Measurements from ENCODE around the gene PTTG2.

PTTG2 gene

DNA sequence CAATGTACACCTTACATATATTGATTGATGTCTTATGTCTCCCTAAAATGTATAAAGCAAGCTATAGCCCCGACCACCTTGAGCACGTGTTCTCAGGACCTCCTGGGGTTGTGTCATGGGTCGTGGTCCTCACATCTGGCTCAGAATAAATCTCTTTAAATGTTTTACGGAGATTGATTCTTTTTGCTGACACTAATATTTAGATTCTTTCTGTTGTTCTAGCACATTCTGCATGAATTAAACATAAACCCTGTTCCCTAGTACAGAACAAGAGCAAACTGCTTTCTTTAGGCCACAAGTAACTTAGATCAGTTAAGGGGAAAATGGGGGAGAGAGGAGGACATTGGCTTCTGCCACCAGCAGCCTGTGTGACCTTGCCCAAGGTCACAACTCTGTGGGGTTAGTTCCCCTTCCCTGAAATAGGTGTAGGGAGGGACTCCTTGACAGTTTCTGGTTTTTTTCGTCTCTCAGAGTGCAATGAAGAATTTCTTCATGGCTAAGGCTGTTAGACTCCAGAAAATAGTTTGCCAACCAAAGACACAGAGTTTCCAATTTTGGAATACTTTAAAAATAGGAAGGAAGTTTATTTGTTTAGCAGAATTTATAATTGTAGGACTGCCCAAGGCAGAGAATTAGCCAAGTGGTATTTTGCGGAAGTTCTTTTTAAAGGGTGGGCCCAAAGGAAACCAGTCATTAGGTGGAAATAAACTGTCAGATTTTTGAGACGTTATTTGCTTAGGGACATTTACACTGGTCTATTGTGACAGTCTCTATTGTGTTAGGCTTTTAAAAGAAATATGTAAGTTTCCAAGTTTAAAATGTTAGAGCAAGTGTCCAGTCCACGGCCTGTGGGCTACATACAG lies 29.4 kb downstream of the PTTG2 start:
- no peak for DNase-seq

DNA sequence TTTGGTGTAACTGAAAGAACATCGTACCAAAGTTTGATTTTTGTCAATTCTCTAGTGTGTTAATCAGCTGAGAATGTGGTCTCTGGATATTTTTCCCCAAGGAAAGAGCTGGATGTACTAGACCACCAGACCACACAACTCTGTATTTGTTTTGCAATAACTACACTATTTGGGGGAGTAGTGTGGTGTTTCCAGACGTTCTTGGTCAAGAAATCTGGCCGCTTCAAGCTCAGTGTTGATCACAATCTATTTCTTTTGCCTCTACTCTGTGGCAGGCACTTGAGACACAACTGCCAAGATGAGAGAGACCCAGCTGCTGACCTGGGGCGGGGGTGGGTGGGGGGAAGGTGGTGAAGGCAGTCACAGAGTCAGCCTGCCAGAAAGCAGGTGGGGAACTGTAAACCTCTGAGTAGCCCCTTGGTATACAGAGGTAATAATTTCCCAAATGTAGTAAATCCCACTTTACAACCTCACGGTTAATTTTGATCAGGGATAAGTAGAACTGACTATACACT lies 30.6 kb downstream of the PTTG2 start:
- no peak for DNase-seq

DNA sequence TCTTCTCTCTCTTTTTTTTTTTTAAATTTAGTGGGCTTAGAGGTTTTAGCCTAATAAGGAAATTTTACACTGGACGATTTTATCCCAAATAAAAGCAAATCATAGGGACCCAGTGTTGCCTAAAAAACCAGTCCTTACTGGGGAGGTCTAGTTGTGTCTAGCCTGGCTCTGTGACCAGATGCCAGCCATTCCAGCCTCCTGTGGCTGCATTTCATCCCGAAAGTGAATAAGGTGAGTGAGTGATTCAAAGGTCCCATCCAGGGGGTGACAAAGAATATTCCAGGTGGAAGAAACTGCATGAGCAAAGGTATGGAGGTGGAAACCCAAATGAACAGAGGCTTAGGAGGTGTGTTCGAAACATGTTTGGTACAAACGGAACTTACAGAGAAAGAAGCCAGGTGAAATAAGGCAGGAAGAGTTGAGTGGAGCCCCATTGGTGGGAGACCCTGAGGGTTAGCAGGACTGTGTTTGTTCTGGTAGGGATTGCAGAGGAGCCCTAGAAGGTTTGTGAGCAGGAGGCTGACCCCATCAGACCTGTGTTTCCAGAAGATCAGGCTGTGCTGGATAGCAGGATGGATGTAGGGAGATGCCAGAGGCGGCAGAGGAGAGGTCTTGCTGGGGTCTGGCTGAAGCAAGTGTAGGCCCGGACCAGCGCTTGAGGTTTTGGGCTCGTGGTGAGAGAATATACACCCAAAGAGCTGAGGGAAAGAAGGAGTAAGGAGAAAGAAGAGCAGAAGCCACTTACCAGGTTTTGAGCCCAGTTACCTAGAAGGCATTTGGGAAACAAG lies 31.6 kb downstream of the PTTG2 start:
- DNase-seq = no peak

- DNase-seq = no peak
Observed at GRCh38 chr4:37993806-37994205, 33.6 kb downstream of the PTTG2 start.

GRCh38 chr4:37994569-37994968 lies 34.4 kb downstream of the PTTG2 start:
- DNase-seq = no peak

GRCh38 chr4:37995299-37995821 lies 35.2 kb downstream of the PTTG2 start:
- no peak for DNase-seq

DNA sequence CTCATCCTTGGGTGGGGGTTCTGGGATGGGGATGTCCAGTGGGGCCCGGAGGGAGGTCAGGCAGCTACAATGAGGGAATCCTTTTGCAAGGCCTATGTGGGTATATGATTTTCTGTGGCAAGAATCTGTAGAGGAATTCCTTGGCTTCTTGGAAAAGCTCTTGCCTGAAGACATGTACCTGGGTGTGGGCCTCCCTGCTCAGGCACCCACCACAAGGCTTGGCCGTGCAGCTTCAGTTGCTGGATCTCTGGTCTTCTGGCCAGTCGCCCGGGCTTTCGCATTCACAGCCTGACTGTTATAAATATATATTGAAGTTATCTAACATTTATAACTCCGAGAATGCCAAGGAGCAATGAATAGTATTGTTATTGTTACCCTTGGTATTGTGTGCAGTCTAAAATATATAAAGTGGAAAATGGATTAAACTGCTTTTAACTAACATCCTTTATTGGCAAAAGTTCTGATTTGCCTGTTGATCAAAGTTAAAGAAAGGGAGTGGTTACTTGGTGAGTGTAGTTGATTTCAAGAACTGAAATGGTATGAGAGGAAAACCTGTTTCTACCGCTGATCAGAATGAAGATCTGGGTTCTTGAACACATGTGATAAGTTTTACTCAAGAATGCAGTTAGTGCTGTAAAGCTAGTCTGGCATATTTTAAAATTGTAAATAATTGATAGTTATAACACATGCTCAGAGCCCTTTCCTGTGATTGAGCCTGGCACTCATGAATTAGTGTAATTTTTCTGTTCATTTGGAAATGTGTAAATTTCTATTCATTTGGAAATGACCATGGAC lies 36.0 kb downstream of the PTTG2 start:
- no peak for DNase-seq

DNA sequence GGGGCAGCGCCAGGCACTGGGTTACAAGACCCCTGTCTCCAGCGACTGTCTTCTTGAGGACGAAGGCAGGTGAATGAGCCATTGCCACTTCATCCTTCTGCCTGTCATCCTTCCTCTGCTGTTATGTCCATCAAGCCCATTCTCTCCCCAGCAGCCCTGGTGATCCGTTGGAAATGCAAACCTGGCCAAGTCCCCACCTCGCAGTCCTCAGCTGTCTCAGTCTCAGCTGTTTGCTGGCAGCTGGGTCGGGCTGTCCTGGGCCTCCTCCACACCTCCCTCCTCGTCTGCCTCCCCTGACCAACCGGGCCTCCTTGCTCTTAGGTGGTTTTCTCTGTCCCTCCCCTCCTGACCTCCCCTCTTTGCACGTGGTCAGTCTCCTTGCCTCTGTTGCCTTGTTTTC lies 38.0 kb downstream of the PTTG2 start:
- DNase-seq = no peak

GRCh38 chr4:37999000-37999716 lies 39.0 kb downstream of the PTTG2 start:
- DNase-seq = no peak

GRCh38 chr4:37999965-38000364 lies 39.8 kb downstream of the PTTG2 start:
- DNase-seq = no peak

DNA sequence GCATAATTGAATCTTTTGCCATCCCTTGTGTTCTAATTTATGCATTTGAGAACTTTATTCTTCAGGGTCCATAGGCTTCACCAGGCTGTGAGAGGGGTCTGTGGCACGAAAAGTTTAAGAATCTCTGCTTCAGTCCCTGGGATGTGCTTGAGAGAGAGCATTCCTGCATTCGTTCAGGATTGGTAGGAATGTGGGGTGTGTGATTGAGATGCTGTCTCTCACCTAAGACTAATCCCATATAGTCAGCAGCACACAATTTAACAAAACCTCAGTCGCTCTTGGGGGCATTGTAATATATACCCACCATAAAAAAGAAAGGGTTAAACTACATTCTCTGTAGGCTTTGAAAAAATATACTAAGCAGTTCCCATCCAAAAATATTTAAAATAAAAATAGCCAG lies 41.7 kb downstream of the PTTG2 start:
- DNase-seq = no peak

- DNase-seq = no peak
Observed at GRCh38 chr4:38002451-38003071, 42.4 kb downstream of the PTTG2 start.

- DNase-seq = no peak
Observed at GRCh38 chr4:38003102-38003501, 42.9 kb downstream of the PTTG2 start.

GRCh38 chr4:38003628-38004027 lies 43.4 kb downstream of the PTTG2 start:
- no peak for DNase-seq

DNA sequence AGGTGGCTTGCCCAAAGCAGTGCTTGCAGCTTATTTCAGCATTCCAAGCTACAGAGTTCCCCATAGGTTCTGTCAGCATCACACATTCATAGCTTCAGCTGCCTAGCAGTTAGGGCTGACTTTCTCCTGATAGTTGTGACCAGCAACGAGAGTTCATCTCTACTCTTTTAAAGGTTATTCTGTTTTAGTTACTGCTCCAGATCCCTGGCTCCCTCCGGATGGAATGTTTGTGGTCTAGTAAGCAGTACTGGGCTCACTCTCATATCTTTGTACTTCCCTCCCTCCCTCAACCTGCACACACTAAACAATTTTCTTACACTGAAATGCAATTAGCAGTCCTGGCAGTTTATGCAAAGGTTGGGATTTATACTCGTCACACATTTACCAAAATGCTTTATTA lies 43.9 kb downstream of the PTTG2 start:
- no peak for DNase-seq

GRCh38 chr4:38004887-38005286 lies 44.7 kb downstream of the PTTG2 start:
- no peak for DNase-seq

DNA sequence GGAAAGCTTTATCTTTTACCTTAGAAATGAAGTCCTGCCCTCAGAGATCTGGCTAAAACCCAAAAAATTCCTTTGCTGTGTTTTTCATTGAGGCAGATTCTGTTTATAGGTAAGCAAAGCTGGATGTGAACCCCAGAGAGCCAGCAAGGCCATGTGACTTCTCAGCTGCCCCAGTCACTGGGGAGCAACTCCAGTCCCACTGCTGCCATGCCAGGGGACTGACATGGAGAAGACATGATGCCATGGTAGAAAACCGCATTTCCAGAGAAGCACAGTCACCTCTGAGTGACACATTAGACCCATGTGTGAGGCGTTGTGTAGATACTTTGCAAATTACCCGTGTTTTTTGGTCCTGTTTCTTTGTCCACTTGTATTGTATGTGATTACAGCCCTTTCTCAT lies 45.4 kb downstream of the PTTG2 start:
- DNase-seq = no peak

GRCh38 chr4:38007645-38008044 lies 47.4 kb downstream of the PTTG2 start:
- no peak for DNase-seq

GRCh38 chr4:38008571-38009021 lies 48.4 kb downstream of the PTTG2 start:
- no peak for DNase-seq

- DNase-seq = no peak
Observed at GRCh38 chr4:38009421-38009820, 49.2 kb downstream of the PTTG2 start.

DNA sequence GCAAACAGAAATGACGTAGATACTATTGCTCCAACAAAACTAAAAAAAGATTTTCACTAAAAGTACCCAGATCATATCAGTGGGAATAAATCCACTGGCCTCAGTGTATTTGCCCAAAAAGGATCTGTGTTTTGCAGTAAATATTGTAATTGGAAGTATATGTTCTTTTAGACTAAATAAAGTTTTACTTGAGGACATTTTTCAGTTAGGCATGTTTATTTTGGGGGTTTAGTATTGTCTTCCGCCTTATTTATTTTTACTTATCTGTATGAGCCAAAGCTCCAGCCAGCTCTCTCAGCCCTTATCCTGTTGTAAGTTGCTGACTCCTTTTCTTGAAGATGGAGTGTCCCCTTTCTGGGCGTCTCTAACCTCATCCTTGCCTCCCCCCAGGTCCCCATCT lies 49.8 kb downstream of the PTTG2 start:
- no peak for DNase-seq
